GM06990 (cell line): ENCODE data around the gene MLLT3.

ENCODE experiments used
- DNase-seq: peaks from one replicate; pipeline ENCODE4 v3.0.0-alpha.2; 2011; ENCODE audit not compliant: insufficient read length; ENCODE audit errors: extremely low read depth
- H3K27me3 ChIP-seq: replicated peaks from 2 replicates; pipeline ENCODE4 v1.6.0; 2011; ENCODE audit warnings: low read length; ENCODE audit not compliant: control insufficient read depth, insufficient read depth
- H3K36me3 ChIP-seq: 2 replicates; pipeline ENCODE4 v1.5.1; 2011; ENCODE audit warnings: low read length; ENCODE audit not compliant: control insufficient read depth, insufficient read depth
- H3K4me3 ChIP-seq: replicated peaks from 2 replicates; pipeline ENCODE4 v1.5.1; 2011; ENCODE audit warnings: low read depth, mild to moderate bottlenecking, control low read depth, low read length
- CTCF ChIP-seq: IDR thresholded peaks from 2 replicates; pipeline ENCODE4 v1.5.1; 2011; ENCODE audit warnings: low read length, control low read depth, mild to moderate bottlenecking, inconsistent platforms; ENCODE audit not compliant: insufficient read depth, poor library complexity, severe bottlenecking

The MLLT3 gene

GRCh38 chr9:20500101-20500500 is 122.2 kb downstream of the MLLT3 start:
- Histone ChIP-seq H3K36me3 (no peaks in the 10 kb centered on the region), H3K27me3 (no peaks in the 10 kb centered on the region), H3K4me3 (no peak overlapping the region)
- no peak for DNase-seq
- TF ChIP-seq CTCF, result no peak

GRCh38 chr9:20499013-20499412 is 123.3 kb downstream of the MLLT3 start:
- no peak for DNase-seq
- H3K4me3 ChIP-seq, result no peak overlapping the region
- H3K36me3 ChIP-seq, result no peaks in the 10 kb centered on the region
- no peak for TF ChIP-seq CTCF
- H3K27me3 ChIP-seq, result no peaks in the 10 kb centered on the region

GRCh38 chr9:20496328-20496727 is 126.0 kb downstream of the MLLT3 start:
- no peak for DNase-seq
- Histone ChIP-seq H3K36me3 (no peaks in the 10 kb centered on the region), H3K27me3 (no peaks in the 10 kb centered on the region), H3K4me3 (no peak overlapping the region)
- TF ChIP-seq CTCF, result no peak

DNA sequence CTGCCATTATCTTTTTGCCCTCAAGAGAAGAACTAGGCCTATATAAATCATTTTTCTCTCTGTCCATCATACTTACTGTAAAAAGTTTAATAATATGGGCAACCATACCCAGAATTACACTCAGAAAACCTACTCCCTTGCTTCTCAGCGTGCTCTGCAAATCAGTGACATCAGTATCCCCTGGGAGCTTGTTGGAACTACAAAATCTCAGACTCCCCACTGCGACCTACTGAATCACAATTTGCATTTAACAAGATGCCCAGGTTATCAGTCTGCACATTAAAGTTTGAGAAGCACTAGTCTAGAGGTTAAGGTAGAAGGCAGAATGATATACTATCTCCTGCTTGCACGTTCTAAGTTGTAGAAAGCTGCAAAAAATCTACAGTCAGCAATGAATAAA is 127.2 kb downstream of the MLLT3 start:
- H3K36me3 ChIP-seq, result no peaks in the 10 kb centered on the region
- H3K27me3 ChIP-seq, result no peaks in the 10 kb centered on the region
- no peak for TF ChIP-seq CTCF
- H3K4me3 ChIP-seq, result no peak overlapping the region
- no peak for DNase-seq

- no peak for TF ChIP-seq CTCF
- DNase-seq, result no peak
- no peak overlapping the region for H3K4me3 ChIP-seq
- H3K36me3 ChIP-seq, result no peaks in the 10 kb centered on the region
- H3K27me3 ChIP-seq, result no peaks in the 10 kb centered on the region
Measured at GRCh38 chr9:20494035-20494434, 128.3 kb downstream of the MLLT3 start.

DNA sequence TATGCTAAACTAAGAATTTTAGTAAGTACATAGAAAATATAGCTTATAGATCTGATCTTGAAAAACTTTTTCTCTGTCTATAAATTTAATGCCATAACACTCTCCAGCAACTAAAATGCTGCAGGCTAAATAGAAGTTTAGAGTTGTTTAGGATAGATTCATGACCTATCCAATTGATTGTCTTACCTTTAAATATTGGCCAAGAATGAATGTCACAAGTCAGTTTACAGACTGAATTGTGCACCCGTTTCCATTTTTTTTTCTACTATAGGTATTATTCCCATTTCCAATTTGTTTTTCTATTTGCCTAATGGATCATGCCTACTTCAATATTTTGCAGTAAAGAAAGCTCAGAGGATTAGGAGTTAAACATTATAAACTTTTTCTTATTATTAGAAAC is 129.5 kb downstream of the MLLT3 start:
- TF ChIP-seq CTCF, result no peak
- H3K27me3 ChIP-seq, result no peaks in the 10 kb centered on the region
- DNase-seq, result no peak
- H3K4me3 ChIP-seq, result no peak overlapping the region
- H3K36me3 ChIP-seq, result no peaks in the 10 kb centered on the region
